GM21619 (cell line): ENCODE measurements around the gene SNX24.
"Not testable (repeated sequence)": the region's sequence is repeated elsewhere in the genome, so short reads cannot be mapped to it uniquely, and the experiment has no call there.

Source experiments
- ATAC-seq: cut with Tn5 transposase; IDR thresholded peaks from one replicate; pipeline ENCODE4 v1.9.1; 2021; ENCODE audit not compliant: unreplicated experiment

SNX24 gene

GRCh38 chr5:122845229-122846050, at the start of gene SNX24:
Gene SNX24, plus strand, starts transcription at chr5:122845613. Its CDS starts 21 bp downstream, at chr5:122845634.
- ATAC-seq = peak; percentile 76

- no peak for ATAC-seq
These were observed 39.9 kb upstream of the SNX24 start for GRCh38 chr5:122805481-122805880.

- ATAC-seq = no peak
These were observed 35.0 kb upstream of the SNX24 start for GRCh38 chr5:122810405-122810804.

- ATAC-seq = no peak
These were observed 30.1 kb upstream of the SNX24 start for GRCh38 chr5:122815218-122815767.

- ATAC-seq = no peak
These were observed 28.7 kb upstream of the SNX24 start for GRCh38 chr5:122816756-122817155.

- no peak for ATAC-seq
These were observed 13.4 kb upstream of the SNX24 start for GRCh38 chr5:122831984-122832383.

GRCh38 chr5:122835681-122836080, 9.7 kb upstream of the SNX24 start:
- no peak for ATAC-seq

- no peak for ATAC-seq
These were observed 8.5 kb upstream of the SNX24 start for GRCh38 chr5:122836947-122837346.

GRCh38 chr5:122839731-122840130, 5.7 kb upstream of the SNX24 start:
- ATAC-seq = no peak

- ATAC-seq = no peak
These were observed 3.3 kb upstream of the SNX24 start for GRCh38 chr5:122842016-122842580.

- ATAC-seq = peak; percentile 2
These were observed 1.1 kb upstream of the SNX24 start for GRCh38 chr5:122844136-122844909.

- peak; percentile 41 for ATAC-seq
These were observed 544 bp upstream of the SNX24 start for GRCh38 chr5:122844910-122845228.

GRCh38 chr5:122846051-122846550, 688 bp downstream of the SNX24 start:
- ATAC-seq = no peak

GRCh38 chr5:122847687-122848081, 2.3 kb downstream of the SNX24 start:
- no peak for ATAC-seq

GRCh38 chr5:122849771-122850170, 4.4 kb downstream of the SNX24 start:
- ATAC-seq = no peak

GRCh38 chr5:122857538-122857937, 12.1 kb downstream of the SNX24 start:
- not testable (repeated sequence) for ATAC-seq

GRCh38 chr5:122858451-122858850, 13.0 kb downstream of the SNX24 start:
- no peak for ATAC-seq

- no peak for ATAC-seq
These were observed 17.8 kb downstream of the SNX24 start for GRCh38 chr5:122863240-122863639.

- ATAC-seq = no peak
These were observed 18.3 kb downstream of the SNX24 start for GRCh38 chr5:122863721-122864120.

- ATAC-seq = no peak
These were observed 19.0 kb downstream of the SNX24 start for GRCh38 chr5:122864400-122864799.

GRCh38 chr5:122864842-122865241, 19.4 kb downstream of the SNX24 start:
- ATAC-seq = no peak
